ENCODE data around the gene MTMR3.
"Not testable (repeated sequence)": the region's sequence is repeated elsewhere in the genome, so short reads cannot be mapped to it uniquely, and the experiment has no call there.

MTMR3 gene
- 107 to 114 reads per million in 2 donors for total RNA-seq

DNA sequence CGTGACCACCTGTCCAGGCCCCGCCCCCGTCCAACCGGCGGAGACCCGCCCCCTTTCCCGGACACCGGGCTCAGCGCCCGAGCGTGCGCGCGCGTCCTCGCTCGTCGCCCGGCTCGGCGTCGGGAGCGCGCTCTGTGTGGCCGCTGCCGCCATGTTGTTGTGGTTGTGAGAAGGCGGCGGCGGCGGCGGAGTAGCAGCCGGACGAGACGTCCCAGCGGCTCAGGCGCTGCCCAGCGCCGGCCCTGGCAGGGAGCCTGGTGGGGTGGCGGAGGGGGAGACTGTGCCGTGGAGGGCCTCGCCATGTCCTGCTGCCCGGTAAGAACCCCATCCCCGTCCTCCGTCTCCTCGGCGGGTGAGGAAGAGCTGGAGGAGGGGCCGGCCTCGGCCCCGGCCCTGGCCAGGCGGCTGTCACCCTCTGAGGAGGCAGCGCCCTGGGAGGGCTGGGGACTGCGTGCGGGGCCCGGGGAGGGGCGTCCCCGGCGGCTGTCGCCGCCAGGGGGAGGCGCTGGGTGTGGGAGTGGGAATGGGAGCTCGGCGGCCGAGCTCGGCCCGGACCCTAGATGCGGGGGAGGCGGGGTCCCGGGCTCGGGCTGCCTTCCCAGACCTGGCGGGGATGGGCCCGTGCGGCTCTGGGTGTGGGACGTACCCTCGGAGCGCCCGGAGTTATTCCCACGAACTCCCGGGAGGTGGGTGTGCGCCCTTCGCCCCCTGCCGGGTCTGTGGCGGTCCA lies at the start of gene MTMR3:
Gene MTMR3 (plus strand): TSS at position 130 of the 730 bp plus-strand sequence. CDS start 87,886 bp downstream, outside the sequence.
- DNase-seq: peak; percentile 83 to 94 (median 87)

- DNase-seq: no peak
These were observed 49.5 kb upstream of the MTMR3 start for GRCh38 chr22:29833392-29833965.

GRCh38 chr22:29834046-29834445 lies 48.9 kb upstream of the MTMR3 start:
- no peak for DNase-seq

DNA sequence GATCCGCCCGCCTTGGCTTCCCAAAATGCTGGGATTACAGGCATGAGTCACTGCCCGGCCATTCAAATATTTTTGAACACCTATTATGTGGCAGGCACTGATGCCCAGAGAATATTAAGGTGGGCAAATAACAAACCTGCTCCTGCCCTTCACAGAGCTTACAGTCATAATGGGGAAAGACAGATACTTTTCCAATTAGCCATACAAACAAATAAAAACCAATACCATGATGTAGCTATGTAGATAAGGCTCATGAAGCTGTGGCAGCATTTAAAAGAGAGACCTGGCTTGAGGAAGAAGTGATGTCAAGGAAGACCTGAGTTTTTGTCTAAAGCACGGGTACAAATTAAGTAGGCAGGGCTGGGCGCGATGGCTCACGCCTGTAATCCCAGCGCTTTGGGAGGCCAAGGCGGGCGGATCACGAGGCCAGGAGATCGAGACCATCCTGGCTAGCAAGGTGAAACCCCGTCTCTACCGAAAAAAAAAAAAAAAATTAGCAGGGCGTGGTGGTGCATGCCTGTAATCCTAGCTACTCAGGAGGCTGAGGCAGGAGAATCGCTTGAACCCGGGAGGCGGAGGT lies 46.1 kb upstream of the MTMR3 start:
- not testable (repeated sequence) for DNase-seq

DNA sequence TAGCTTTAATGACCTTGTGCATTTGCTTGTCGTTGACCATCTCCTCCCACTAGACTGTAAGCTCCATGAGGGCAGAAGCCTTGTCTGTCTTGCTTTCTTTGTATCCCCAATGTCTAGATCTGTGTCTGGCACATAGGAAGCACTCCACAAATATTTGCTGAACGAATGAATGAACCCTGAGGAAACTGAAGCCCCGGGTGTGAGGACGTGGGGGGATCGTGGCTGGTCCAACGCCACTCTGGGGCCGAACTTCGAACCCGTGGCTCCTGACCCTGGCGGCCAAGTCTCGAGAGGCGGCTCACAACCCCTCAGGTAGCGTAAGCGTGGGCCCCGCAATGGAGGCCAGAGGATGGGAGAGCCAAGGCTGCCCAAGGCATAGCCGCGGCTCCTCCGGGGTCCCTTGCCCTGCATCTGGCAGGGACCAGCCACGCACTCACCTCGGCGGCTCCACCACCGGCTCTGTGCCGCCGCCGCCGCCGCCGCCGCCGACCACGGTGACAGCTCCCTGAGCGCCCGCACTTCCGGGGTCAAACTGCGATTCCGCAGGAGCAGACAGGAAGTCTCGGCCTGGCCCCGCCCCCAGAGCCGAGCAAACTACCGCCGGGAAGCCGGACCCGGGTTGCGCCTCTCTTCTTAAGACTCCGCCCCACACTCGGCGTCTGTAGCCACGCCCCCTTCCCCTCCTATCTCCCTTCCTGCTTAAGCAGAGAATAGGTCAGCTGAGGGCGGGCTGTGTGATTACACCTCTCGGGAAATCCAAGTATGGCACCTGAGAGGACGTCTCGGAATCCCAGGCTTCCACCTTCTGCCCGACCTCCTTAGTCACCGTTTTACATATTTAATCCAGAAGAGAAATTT lies 45.0 kb upstream of the MTMR3 start, which contains the start of gene ASCC2:
Gene ASCC2 (minus strand): TSS at position 534 of the 858 bp plus-strand sequence. CDS start 5,949 bp downstream, outside the sequence.
- DNase-seq: peak; percentile 97 to 99 (median 98)

GRCh38 chr22:29838599-29838956 lies 44.4 kb upstream of the MTMR3 start:
- DNase-seq: no peak

DNA sequence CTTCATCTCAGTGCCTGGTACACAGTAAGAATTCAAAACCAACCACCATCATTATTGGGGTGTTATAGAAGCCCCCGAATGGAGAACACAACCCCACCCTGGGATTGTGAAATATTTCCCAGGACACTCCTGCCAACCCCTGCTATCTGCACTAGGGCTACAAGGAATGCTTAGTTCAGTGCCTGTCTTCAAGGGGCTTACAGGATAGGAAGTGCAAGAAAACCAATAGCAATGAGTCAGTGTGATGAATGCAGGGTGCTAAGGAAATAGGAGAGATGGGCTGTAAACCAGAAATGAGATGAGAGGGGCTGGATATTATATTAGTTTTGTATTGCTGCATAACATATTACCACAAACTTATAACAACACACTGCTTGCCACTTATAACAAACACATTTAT lies 43.9 kb upstream of the MTMR3 start:
- DNase-seq: no peak

GRCh38 chr22:29840498-29840897 lies 42.5 kb upstream of the MTMR3 start:
- peak in 1 of 5 experiments; percentile 66 for DNase-seq

GRCh38 chr22:29842172-29842571 lies 40.8 kb upstream of the MTMR3 start:
- DNase-seq: no peak

DNA sequence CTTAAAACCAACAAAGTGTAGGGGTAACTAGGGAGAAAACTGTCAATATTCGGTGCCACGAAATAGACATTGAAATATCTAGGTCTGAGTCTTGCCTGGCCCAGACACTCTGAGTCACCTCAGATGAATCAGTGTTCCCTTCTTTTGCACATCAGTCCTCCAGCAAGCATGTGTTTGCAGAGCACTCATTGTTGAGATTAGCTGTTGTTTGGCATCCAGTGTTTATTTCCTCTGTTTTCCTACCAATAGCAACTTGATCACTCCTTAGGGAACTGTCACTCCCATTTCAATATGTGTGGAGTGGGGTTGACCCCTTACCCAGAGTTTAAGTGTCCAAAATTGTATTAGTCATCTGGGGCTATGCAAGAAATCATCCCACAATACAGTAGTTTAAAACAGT lies 40.2 kb upstream of the MTMR3 start:
- DNase-seq: no peak

GRCh38 chr22:29846290-29846689 lies 36.7 kb upstream of the MTMR3 start:
- no peak for DNase-seq

- no peak for DNase-seq
These were observed 34.9 kb upstream of the MTMR3 start for GRCh38 chr22:29848111-29848510.

DNA sequence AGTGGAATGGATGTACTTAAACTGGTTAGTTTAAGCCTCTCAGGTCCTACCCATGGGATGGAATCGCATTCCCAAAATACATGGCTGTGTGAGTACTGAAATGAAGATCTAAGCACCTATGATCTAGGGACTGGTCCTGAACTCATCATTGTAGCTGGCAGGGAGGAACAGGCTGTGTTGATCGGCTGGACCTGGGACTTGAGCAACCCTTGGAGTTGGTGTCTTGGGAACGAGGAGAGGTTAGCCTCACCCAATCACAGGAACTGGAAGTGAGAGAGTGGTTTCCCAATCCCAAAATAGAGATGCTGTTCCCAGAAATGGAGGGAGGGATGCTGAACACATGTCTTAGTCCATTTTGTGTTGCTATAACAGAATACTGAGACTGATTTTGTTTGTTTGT lies 28.5 kb upstream of the MTMR3 start:
- no peak for DNase-seq

DNA sequence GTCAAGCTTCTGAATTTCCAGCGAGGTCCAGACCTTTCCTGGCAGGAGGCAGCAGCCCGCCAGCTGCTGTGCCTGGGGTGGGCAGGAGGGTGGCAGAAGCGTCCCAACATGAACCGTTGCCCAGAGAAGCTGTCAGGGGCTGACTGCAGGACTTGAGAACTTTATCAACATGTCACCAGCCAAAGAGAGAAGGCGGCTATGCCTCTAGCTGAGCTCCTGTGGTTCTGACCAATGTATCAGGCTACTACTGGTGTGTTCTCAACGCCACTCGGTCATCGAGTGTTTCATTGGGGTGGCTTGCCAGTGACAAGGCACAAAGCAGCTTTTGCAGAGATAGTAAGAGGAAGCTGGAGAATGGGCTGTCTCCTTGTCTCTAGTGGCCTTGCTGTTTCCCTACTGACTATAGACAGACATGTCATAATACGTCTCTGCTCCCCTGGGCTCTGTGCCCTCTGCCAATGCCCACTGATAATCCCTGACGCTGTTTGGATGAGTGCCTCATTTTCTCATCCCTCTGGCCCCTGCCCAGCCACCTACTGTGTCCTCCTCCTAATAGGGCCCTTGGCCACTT lies 27.3 kb upstream of the MTMR3 start:
- DNase-seq: no peak

DNA sequence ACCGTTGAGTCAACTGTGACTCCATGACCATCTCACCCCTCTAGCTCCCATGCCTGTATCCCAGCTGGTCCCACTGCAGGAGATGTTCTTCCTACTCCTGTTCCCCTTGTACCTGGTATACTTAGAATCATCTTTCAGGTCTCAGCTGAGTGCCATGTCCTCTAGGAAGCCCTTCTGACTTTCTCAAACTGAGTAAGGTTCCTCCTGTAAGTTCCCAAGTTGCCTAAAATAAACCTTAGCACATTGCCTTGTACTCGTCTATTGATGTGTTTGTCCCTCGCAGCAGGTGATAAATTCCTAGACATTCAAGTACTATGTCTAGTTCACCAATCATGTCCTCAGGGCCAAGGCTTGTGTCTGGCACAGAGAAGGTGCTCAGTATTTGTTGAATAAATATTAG lies 26.5 kb upstream of the MTMR3 start:
- no peak for DNase-seq

- DNase-seq: not testable (repeated sequence)
These were observed 23.9 kb upstream of the MTMR3 start for GRCh38 chr22:29859030-29859429.

- no peak for DNase-seq
These were observed 22.8 kb upstream of the MTMR3 start for GRCh38 chr22:29860006-29860766.

GRCh38 chr22:29861672-29862297 lies 21.2 kb upstream of the MTMR3 start:
- DNase-seq: no peak

DNA sequence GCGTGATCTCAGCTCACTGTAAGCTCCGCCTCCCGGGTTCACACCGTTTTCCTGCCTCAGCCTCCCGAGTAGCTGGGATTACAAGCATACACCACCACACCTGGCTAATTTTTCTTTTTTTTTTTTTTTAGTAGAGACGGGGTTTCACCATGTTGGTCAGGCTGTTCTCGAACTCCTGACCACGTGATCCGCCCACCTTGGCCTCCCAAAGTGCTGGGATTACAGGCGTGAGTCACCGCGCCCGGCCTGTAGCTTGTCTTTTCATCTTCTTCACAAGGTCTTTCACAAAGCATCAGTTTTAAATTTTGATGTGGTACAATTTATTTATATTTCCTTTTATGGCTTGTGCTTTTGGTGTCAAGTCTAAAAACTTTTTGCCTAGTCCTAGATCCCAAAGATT lies 17.4 kb upstream of the MTMR3 start:
- not testable (repeated sequence) for DNase-seq

DNA sequence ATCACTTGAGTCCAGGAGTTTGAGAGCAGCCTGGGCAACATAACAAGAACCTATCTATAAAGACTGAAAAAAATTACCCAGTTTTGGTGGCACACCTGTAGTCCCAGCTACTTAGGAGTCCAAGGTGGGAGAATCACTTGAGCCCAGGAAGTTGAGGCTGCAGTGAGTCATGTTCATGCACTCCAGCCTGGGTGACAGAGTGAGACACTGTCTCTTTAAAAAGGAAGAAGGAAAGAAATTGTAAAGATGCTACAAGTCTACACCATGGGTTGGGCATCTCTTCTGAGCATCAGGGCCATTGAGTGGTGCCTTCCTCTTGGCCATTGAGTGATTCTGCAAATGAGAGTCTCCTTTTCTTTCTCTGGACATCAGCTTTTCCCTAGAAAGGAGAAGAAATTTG lies 15.7 kb upstream of the MTMR3 start:
- no peak for DNase-seq

DNA sequence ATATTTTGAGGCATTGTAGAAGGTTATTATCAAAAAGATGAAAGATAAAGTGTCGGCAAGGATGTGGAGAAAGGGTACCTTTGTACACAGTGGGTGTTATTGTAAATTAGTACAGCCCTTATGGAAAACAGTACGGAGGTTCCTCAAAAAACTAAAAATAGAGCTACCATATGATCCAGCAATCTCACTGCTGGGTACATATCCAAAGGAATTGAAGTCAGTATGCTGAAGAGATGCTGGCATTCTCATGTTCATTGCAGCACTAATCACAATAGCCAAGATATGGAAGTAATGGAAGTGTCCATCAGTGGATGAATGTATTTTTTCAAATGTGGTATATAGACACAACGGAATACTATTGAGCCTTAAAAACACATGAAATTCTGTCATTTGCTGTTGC lies 15.1 kb upstream of the MTMR3 start:
- DNase-seq: no peak

All from T-helper 2 cell (primary cell).